ENCODE results near the gene TMEM79. TPM values are rescaled to one million over a fixed set of nuclear protein-coding genes. Genes with fewer than 3 reads are reported as not detected.
A peak's percentile ranks its signal among the peaks of the same experiment; 100 is the strongest.

TMEM79 gene
- total RNA-seq, 1 donor: 1.4 TPM

DNA sequence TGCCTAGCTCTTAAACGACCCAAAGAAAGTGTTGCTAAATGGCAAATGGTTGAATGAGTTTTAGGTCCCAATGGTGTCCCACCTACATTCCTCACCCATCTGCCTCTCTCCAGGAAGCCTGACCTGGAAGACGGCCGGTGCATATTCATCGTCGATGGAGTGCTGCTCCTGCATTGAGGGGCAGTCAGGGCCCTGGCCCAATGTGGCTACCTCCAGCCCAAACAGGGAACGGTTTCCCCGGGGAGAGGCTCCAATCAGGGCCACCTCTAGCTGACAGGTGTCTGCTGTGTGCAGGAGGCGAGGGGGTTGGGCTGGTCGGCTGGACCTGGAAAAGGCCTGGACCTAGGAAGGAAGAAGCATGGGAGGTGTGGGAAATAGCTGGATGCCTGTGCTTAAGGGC lies 9.8 kb downstream of the TMEM79 start:
- Histone ChIP-seq H3K4me3 (ENCODE audit: insufficient read depth, low read length) (no peak overlapping the region), H2AFZ (ENCODE audit: low read length) (no peak overlapping the region), H3K36me3 (ENCODE audit: insufficient read depth, low read length) (peaks cover 13% of the 10 kb centered on the region), H3K4me2 (ENCODE audit: insufficient read depth, low read length) (no peak overlapping the region), H3K9me3 (ENCODE audit: low read depth, low read length) (no peaks in the 10 kb centered on the region), H4K20me1 (ENCODE audit: insufficient read depth, low read length) (no peaks in the 10 kb centered on the region), H3K27me3 (ENCODE audit: insufficient read depth, low read length) (no peaks in the 10 kb centered on the region), H3K4me1 (ENCODE audit: insufficient read depth, low read length) (peaks cover 24% of the 10 kb centered on the region), H3K79me2 (ENCODE audit: insufficient read depth, low read length) (peaks cover 32% of the 10 kb centered on the region), H3K27ac (ENCODE audit: low read depth, low read length) (no peak overlapping the region)
- no peak for DNase-seq (ENCODE audit: insufficient read length, low spot score, missing footprints)
- TF ChIP-seq, protein P1, sequence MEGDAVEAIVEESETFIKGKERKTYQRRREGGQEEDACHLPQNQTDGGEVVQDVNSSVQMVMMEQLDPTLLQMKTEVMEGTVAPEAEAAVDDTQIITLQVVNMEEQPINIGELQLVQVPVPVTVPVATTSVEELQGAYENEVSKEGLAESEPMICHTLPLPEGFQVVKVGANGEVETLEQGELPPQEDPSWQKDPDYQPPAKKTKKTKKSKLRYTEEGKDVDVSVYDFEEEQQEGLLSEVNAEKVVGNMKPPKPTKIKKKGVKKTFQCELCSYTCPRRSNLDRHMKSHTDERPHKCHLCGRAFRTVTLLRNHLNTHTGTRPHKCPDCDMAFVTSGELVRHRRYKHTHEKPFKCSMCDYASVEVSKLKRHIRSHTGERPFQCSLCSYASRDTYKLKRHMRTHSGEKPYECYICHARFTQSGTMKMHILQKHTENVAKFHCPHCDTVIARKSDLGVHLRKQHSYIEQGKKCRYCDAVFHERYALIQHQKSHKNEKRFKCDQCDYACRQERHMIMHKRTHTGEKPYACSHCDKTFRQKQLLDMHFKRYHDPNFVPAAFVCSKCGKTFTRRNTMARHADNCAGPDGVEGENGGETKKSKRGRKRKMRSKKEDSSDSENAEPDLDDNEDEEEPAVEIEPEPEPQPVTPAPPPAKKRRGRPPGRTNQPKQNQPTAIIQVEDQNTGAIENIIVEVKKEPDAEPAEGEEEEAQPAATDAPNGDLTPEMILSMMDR (IDR thresholded peaks at IDR 0.05; ENCODE audit: extremely low read depth, low read depth, low read length): no peak

DNA sequence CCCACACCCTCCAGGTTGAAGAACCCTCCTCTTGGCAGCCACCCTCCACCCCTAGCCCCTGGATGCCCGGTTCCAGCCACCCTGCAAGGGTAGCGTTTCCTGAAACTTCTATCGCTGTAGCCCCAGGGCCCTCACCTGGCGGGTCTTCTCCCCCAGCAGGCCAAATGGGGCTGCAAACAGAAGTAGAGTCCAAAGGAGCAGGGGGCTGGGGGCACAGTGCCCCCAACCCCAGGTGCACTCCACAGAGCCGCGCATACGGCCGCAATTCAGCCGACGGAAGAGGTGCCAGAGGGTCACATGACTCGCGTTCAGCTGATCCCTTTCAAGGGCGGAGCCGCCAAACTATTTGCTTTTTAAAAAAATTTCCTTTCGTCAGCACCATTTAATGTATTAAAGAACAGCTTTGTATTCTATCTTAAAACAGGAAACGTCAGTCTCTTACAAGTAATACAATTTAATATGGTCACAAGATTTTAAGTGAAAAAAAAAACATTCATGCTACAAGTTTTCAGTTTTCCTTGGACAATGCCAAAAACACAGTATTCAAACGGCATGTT lies 11.3 kb downstream of the TMEM79 start, which contains the start of gene GLMP:
GLMP (minus strand) TSS at position 289 of the 557 bp plus-strand sequence; CDS start at position 255, 34 bp downstream.
- H4K20me1 ChIP-seq (ENCODE audit: insufficient read depth, low read length): no peaks in the 10 kb centered on the region
- peaks cover 24% of the 10 kb centered on the region for H3K4me1 ChIP-seq (ENCODE audit: insufficient read depth, low read length)
- peak within 1 kb of the TSS; percentile 93 for H2AFZ ChIP-seq (ENCODE audit: low read length)
- peaks cover 7% of the 10 kb centered on the region for H3K36me3 ChIP-seq (ENCODE audit: insufficient read depth, low read length)
- H3K9me3 ChIP-seq (ENCODE audit: low read depth, low read length): no peaks in the 10 kb centered on the region
- H3K4me3 ChIP-seq (ENCODE audit: insufficient read depth, low read length): peak within 1 kb of the TSS; percentile 89
- H3K27ac ChIP-seq (ENCODE audit: low read depth, low read length): peak within 1 kb of the TSS; percentile 56
- peak within 1 kb of the TSS; percentile 86 for H3K4me2 ChIP-seq (ENCODE audit: insufficient read depth, low read length)
- H3K79me2 ChIP-seq (ENCODE audit: insufficient read depth, low read length): peaks cover 32% of the 10 kb centered on the region
- DNase-seq (ENCODE audit: insufficient read length, low spot score, missing footprints): peak; percentile 94
- TF ChIP-seq, protein P1 (IDR thresholded peaks at IDR 0.05; ENCODE audit: extremely low read depth, low read depth, low read length): no peak
- H3K27me3 ChIP-seq (ENCODE audit: insufficient read depth, low read length): no peaks in the 10 kb centered on the region

DNA sequence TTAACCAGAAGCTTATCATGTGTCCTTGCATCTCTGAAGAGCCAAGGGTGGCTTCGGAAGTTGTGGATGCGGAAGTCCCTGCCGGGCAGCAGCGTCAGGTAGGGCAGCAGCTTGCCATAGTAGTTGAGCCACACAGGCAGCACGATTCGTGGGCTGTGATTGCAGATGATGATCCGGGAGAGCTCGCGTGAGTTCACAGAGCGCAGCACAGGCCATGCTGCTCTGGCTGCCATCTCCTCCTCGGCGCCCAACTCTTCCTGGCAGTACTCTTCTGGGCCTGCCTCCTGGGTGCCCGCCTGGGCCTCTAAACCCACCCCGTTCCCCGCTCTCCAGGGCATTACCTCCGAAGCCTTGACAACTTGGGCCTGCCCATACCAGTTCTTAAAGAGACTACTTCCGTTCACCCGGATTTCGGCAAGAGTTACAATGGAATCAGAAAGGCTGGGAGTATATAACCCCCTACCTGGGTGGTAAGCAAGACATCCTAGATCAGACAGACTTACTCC lies 14.8 kb downstream of the TMEM79 start, which contains the start of gene VHLL:
VHLL (minus strand) TSS at position 456 of the 506 bp plus-strand sequence; CDS start at position 338, 118 bp downstream.
- no peak within 1 kb of the TSS for H3K4me2 ChIP-seq (ENCODE audit: insufficient read depth, low read length)

DNA sequence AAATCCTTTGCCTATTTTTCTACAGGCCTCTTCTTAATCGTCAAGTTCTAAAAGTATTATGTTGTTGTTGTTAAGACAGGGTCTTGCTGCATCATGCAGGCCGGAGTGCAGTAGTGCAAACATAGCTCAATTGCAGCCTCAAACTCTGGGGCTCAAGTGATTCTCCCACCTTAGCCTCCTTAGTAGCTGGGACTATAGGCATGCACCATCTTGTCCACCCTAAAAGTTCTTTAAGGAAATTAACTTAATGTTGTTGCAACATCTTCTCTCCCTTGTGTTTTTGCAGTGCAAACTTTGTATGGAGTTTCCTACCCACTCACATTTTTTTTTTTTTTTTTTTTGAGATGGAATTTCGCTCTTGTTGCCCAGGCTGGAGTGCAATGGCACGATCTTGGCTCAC lies 19.1 kb downstream of the TMEM79 start:
- Histone ChIP-seq H3K36me3 (ENCODE audit: insufficient read depth, low read length) (peaks cover 13% of the 10 kb centered on the region), H3K9me3 (ENCODE audit: low read depth, low read length) (no peaks in the 10 kb centered on the region), H3K27me3 (ENCODE audit: insufficient read depth, low read length) (no peaks in the 10 kb centered on the region), H4K20me1 (ENCODE audit: insufficient read depth, low read length) (peaks cover 2% of the 10 kb centered on the region), H2AFZ (ENCODE audit: low read length) (no peak overlapping the region), H3K27ac (ENCODE audit: low read depth, low read length) (no peak overlapping the region), H3K79me2 (ENCODE audit: insufficient read depth, low read length) (peaks cover 3% of the 10 kb centered on the region), H3K4me1 (ENCODE audit: insufficient read depth, low read length) (peaks cover 3% of the 10 kb centered on the region), H3K4me2 (ENCODE audit: insufficient read depth, low read length) (no peak overlapping the region), H3K4me3 (ENCODE audit: insufficient read depth, low read length) (no peak overlapping the region)
- TF ChIP-seq, protein P1 (IDR thresholded peaks at IDR 0.05; ENCODE audit: extremely low read depth, low read depth, low read length): no peak
- no peak for DNase-seq (ENCODE audit: insufficient read length, low spot score, missing footprints)

More for the DNA sequence above, 14.8 kb downstream of the TMEM79 start, which contains the start of gene VHLL:
- TF ChIP-seq, protein P1 (IDR thresholded peaks at IDR 0.05; ENCODE audit: extremely low read depth, low read depth, low read length): no peak
- H4K20me1 ChIP-seq (ENCODE audit: insufficient read depth, low read length): no peaks in the 10 kb centered on the region
- no peak within 1 kb of the TSS for H3K4me3 ChIP-seq (ENCODE audit: insufficient read depth, low read length)
- H2AFZ ChIP-seq (ENCODE audit: low read length): no peak within 1 kb of the TSS
- peaks cover 13% of the 10 kb centered on the region for H3K4me1 ChIP-seq (ENCODE audit: insufficient read depth, low read length)
- no peak for DNase-seq (ENCODE audit: insufficient read length, low spot score, missing footprints)
- H3K27me3 ChIP-seq (ENCODE audit: insufficient read depth, low read length): no peaks in the 10 kb centered on the region
- H3K27ac ChIP-seq (ENCODE audit: low read depth, low read length): no peak within 1 kb of the TSS
- H3K9me3 ChIP-seq (ENCODE audit: low read depth, low read length): no peaks in the 10 kb centered on the region
- no peaks in the 10 kb centered on the region for H3K36me3 ChIP-seq (ENCODE audit: insufficient read depth, low read length)
- H3K79me2 ChIP-seq (ENCODE audit: insufficient read depth, low read length): peaks cover 19% of the 10 kb centered on the region
